AG08395 (cell line): ENCODE measurements around the gene WASF1.
"Not testable (repeated sequence)": the region's sequence is repeated elsewhere in the genome, so short reads cannot be mapped to it uniquely, and the experiment has no call there.

ENCODE experiments used
- DNase-seq: peaks from one replicate; pipeline ENCODE4 v3.0.0; 2012; ENCODE audit warnings: mixed read lengths, low spot score

Gene WASF1

GRCh38 chr6:110089323-110089722 is 90.1 kb downstream of the WASF1 start:
- no peak for DNase-seq

- DNase-seq, result no peak
These were observed 94.2 kb downstream of the WASF1 start for GRCh38 chr6:110085285-110085684.

- DNase-seq, result no peak
These were observed 95.4 kb downstream of the WASF1 start for GRCh38 chr6:110083875-110084585.

- DNase-seq, result no peak
These were observed 104.1 kb downstream of the WASF1 start for GRCh38 chr6:110075406-110075805.

GRCh38 chr6:110073474-110073873 is 106.0 kb downstream of the WASF1 start:
- DNase-seq, result not testable (repeated sequence)

- DNase-seq, result no peak
These were observed 110.9 kb downstream of the WASF1 start for GRCh38 chr6:110068592-110068967.

- no peak for DNase-seq
These were observed 111.5 kb downstream of the WASF1 start for GRCh38 chr6:110067837-110068591.

- DNase-seq, result no peak
These were observed 114.5 kb downstream of the WASF1 start for GRCh38 chr6:110064744-110065524.

GRCh38 chr6:110063594-110064263 is 115.7 kb downstream of the WASF1 start:
- no peak for DNase-seq

- DNase-seq, result no peak
These were observed 124.1 kb downstream of the WASF1 start for GRCh38 chr6:110055387-110055735.

- DNase-seq, result no peak
These were observed 124.6 kb downstream of the WASF1 start for GRCh38 chr6:110054664-110055386.

GRCh38 chr6:110053395-110054240 is 125.9 kb downstream of the WASF1 start:
- peak; percentile 79 for DNase-seq

GRCh38 chr6:110050440-110050813 is 129.0 kb downstream of the WASF1 start:
- no peak for DNase-seq
